ENCODE data around the gene FCRL4.
"Not testable (repeated sequence)": the region's sequence is repeated elsewhere in the genome, so short reads cannot be mapped to it uniquely, and the experiment has no call there.

The FCRL4 gene

GRCh38 chr1:157558119-157558518 is 39.8 kb downstream of the FCRL4 start:
- TF ChIP-seq CTCF (IDR thresholded peaks at IDR 0.05; ENCODE audit: low read depth, low read length): no peak
- no peak overlapping the region for H3K4me3 ChIP-seq (ENCODE audit: low read depth, low read length)

GRCh38 chr1:157551694-157552693 is 45.9 kb downstream of the FCRL4 start, which contains the start of gene FCRL5:
Gene FCRL5 (minus strand): TSS chr1:157552515. CDS start chr1:157552362, 153 bp downstream.
- no peak within 1 kb of the TSS for H3K4me3 ChIP-seq (ENCODE audit: low read depth, low read length)
- TF ChIP-seq CTCF (IDR thresholded peaks at IDR 0.05; ENCODE audit: low read depth, low read length): no peak

GRCh38 chr1:157548081-157548480 is 49.8 kb downstream of the FCRL4 start:
- not testable (repeated sequence) for H3K4me3 ChIP-seq (ENCODE audit: low read depth, low read length)

GRCh38 chr1:157542676-157543075 is 55.2 kb downstream of the FCRL4 start:
- H3K4me3 ChIP-seq (ENCODE audit: low read depth, low read length): no peak overlapping the region
- TF ChIP-seq CTCF (IDR thresholded peaks at IDR 0.05; ENCODE audit: low read depth, low read length): no peak

GRCh38 chr1:157540852-157541251 is 57.0 kb downstream of the FCRL4 start:
- no peak for TF ChIP-seq CTCF (IDR thresholded peaks at IDR 0.05; ENCODE audit: low read depth, low read length)
- H3K4me3 ChIP-seq (ENCODE audit: low read depth, low read length): no peak overlapping the region

- no peak overlapping the region for H3K4me3 ChIP-seq (ENCODE audit: low read depth, low read length)
- no peak for TF ChIP-seq CTCF (IDR thresholded peaks at IDR 0.05; ENCODE audit: low read depth, low read length)
Observed at GRCh38 chr1:157540160-157540748, 57.6 kb downstream of the FCRL4 start.

GRCh38 chr1:157539568-157539967 is 58.3 kb downstream of the FCRL4 start:
- no peak overlapping the region for H3K4me3 ChIP-seq (ENCODE audit: low read depth, low read length)
- TF ChIP-seq CTCF (IDR thresholded peaks at IDR 0.05; ENCODE audit: low read depth, low read length): no peak
